ENCODE results near the gene LCA5.
"Not testable (repeated sequence)": the region's sequence is repeated elsewhere in the genome, so short reads cannot be mapped to it uniquely, and the experiment has no call there.

LCA5 gene

DNA sequence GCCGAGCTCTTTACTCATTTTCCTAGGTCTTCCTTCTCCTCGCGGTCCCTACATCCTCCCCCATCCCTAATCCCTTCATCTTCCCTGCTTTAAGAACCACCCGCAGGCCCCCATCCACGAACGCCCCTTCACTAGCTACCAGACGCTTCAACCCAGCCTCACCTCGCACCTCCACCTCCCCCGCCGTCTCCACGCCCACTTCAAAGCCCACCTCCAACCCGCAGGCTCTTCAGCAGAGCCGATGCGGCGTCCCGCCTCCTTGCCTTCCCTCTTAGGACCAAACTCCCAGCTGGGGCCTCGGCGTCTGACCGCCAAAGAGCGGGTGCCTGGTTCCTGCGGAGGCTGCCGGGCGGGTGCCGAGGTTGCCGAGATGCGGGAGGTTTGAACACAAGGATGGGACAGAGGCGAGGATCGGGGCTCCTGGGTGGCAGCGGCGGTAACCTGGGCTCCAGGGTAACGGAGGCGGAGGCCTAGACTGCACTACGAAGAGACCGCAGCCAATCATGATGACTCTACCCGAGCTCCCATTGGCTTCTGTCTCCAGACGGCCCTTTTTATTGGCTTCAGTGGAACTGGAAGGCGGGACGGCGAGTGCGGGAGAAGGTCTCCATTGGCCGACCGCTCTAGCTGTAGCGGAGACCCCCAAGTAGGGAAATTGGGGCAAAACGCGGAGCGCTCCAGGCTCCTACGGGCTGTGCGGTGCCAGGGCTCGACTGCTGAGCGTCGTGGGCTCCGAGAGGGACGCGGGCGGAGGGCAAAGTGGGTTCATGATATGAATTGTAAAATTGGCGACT is at the start of gene LCA5:
Gene LCA5 (minus strand): TSS at position 477 of the 794 bp plus-strand sequence. CDS start 18,536 bp downstream, outside the sequence.
- DNase-seq, result peak; percentile 93

GRCh38 chr6:79586548-79586947 is 49.3 kb upstream of the LCA5 start:
- no peak for DNase-seq

- DNase-seq, result no peak
Measured at GRCh38 chr6:79584332-79584731, 47.1 kb upstream of the LCA5 start.

GRCh38 chr6:79577926-79578325 is 40.7 kb upstream of the LCA5 start:
- not testable (repeated sequence) for DNase-seq

DNA sequence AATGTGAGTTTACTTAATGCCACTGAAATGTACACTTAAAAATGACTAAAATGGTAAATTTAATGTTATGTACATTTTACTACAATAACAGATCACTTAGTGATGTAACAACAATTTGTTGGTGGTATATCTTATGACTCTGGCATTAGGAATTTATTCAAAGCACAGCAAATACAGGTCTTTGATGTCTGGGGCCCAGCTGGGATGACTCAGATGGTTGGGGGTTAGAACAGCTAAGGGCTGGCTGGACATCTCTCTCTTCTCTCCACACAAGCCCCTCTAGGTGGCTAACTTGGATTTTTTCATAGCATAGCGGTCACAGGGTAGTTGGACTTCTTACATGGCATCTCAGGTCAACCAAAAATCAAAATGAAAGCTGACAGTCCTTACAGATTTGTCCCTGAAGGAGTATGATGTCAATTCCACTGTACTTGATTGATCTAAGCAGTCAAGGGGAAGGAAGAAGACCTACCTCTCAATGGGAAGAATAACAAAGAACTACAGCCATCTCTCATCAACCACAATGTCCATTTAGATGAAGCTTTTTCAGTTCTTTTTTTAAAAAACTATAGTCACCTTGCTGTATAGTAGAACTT is 37.5 kb upstream of the LCA5 start:
- DNase-seq, result no peak

DNA sequence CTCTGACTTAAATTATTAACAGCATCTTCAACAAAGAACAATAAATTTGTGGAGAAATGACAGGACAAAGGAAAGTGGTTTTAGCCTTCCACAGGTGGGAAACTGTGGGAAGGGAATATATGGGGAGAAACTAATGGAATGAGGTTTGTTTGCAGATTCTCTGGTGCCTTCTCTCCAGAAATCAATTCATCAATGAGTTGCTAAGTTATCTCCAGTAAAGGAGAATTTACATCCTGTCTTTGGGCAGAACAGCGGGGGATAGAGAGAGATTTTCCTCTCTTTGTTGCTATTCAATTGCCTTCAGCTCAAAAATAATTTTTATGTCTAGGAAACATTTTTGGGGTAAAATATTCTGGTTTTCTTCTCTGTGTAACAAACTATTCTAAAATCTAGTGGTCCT is 36.9 kb upstream of the LCA5 start:
- no peak for DNase-seq

DNA sequence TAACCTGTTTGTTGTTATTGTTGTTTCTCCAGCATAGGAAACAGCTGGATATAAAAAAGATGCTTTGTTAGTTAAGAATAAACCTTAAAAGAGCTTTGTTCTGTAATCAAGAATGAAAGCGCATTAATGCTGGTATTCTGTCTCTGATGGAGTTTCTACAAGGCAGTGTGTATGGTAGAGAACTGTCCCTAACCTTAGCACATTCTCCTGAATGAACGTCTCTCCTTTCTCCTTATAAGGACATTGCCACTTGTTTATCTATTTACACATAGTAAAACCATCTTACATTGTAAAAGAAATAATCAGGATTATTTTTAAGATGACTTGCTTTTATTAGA is 33.8 kb upstream of the LCA5 start:
- no peak for DNase-seq

GRCh38 chr6:79570129-79571029 is 33.1 kb upstream of the LCA5 start:
- DNase-seq, result no peak

DNA sequence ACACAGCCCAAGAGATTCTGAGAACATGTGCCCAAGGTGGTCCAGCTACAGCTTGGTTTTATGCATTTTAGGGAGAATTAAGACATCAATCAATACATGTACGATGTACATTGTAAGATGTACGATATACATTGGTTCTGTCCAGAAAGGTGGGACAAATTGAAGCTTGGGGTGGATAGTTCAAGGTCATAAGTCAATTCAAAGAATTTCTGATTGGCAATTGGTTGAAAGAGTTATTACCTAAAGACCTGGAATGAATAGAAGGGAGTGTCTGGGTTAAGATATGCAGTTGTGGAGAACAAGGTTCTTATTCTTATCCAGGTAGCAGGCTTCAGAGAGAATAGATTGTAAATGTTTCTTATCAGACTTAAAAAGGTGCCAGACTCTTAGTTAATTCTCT is 31.8 kb upstream of the LCA5 start:
- DNase-seq, result no peak

DNA sequence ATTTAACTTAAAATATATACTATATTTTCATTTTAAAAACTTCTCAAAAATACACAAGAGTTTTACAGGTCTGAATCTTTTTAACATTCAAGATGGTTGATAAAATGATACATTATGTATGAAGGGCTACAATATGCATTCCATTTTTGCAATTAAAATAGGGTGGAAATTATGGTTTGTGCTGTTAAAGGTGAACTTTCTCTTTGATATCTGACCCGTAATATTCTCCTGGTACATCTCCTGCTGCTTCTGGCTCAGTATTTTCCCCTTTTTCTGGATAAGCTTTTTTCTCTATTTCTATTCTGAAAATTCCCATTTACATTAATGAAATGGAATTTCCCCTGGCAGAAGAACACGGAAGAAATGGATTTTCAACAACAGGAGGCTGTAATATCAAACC is 27.4 kb upstream of the LCA5 start:
- DNase-seq, result no peak

DNA sequence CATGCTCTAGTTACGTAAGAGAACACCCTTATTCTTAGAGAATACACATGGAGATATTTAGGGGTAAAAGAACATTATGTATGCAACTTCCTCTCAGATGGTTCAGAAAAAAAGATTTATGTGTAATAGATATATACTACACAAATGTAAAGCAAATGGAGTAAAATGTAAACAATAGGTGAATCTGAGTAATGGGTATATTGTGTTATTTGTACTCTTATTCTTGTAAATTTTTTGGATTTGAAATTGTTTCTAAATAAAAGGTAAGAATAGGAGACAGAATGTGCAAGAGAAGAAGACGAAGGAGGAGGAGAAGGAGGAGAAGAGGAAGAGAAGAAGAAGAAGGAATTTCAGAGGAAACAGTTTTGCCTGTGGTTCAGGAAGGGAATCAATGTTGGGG is 22.5 kb upstream of the LCA5 start:
- no peak for DNase-seq

DNA sequence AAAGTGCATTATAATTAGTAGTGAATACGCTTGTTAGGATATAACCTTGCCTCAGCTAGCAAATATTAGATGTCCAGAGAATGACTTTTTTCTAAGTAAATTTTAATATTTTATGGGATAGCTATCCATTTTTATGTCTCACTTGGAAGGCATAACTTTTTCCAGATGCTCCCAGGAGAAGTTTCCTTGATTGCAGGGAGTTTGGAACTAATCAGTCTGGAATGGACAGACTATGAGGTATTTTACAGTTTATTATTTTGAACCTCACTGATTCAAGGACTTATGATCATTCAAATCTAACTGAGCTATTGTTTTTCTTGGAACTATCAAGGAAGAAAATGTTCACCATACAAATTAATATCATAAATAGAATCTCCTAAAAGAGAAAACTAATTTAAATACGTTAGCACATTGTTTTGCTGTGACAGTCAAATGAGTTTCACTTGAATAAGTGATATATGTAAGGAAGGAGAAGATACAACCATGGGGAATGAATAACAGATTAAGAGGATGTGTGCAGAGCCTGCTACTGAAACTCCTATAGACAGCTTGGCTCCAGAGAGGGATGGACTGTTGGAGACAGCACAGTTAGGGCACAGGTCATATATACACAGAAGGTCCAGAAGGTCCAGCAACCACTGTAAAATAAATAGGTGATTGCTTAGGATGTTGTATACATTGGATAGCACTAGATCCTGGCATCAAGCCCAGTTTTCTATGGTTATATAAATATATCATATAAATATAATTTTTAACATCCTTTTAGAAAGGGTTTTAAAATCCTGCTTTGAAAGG is 20.6 kb upstream of the LCA5 start:
- no peak for DNase-seq

DNA sequence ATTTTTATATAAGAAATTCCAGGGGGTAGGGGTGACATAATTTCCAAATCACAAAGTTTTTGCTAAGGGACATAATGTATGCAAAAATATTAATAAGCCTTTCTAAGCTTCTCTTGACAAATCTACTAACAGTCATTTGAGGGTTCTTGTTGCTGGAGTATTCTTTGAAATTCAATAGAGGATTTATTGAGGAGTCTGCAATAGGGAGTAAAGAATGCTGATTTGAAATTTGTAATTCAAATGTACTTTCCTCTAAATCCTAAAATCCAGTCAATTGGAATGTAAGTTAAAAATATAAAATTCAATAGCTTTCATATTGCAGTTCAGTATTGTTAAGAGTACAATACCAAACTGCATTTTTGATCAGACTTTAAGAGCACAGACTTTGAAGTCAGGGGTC is 17.1 kb upstream of the LCA5 start:
- no peak for DNase-seq

GRCh38 chr6:79551401-79551800 is 14.2 kb upstream of the LCA5 start:
- no peak for DNase-seq

DNA sequence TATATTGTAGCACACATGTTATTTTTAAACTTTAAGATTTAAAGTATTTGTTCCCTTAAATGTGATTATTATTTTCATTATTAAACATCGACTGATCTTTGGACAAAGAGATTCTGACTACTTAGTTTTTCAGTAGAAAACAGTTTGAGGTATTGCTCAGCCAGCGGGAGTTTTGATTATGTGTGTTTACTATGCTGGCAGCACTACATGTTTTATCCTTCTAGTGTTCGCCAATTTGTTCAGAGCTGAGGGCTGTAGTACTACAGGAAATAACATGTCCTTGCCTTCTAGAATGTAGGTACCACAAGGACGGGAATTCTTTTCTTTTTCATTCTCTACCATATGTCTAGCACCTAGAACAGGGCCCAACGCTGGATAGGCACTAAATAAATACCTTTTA is 11.1 kb upstream of the LCA5 start:
- no peak for DNase-seq

DNA sequence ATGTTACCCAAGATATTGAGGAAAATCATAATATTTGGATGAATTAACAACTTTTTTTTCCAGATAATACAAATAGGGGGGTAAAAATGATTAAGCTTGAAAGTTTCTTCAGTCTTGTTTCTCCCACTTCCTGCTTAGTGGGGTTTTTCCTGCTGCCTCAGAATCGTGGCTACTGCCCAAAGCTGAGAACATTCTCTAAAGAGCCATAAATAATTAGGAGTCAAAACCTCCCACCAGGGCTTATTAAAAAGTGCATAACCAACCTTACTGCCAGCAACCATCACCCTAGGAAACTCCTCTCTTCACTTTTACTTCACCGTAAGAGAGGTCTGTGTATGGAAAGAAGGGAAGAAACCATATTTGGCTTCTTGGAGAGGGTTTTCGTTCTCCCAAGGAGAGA is 9.0 kb upstream of the LCA5 start:
- DNase-seq, result no peak

DNA sequence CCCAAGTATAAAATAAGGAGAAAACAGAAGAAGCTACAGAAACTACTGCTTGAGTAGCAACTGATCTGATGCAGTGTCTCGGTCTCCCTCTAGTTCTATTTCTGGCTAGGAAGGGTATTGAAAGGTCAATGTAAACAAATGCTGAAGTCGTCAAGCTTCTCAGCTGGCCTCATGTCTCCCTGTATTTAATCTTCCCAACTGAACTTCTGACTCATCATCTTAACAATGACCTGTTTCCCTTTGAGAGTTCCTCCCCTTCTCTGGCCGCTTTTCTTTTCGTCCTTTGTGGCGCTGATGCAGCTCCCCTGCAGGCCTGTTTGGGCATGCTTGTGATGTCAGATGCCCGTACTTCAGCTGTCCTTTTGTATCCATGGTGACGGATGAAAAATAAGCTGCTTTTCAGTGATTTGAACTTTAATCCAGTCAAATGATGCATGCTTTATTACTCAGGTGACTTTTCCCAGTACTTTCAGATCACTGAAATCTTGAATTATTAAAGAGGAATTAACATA is 7.8 kb upstream of the LCA5 start:
- DNase-seq, result peak; percentile 81

GRCh38 chr6:79544299-79544927 is 7.2 kb upstream of the LCA5 start:
- no peak for DNase-seq

DNA sequence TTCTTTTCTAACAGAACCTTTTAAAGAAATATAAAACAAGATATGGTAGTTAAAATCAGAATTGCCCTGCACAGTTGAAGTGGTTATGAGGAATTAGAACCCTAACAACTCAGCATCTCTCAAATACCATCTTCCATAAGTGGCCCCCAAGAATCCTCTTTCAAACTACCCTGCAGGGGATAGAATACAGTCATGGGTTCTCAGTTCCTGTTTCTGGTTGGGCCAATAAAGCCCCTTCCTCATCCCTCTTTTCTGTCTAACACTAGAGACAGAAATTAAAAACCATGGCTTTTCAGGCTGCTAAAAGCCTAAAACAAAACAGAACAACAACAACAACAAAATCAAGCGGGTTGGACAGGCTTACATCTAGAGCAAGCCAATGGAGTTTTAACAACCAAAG is 6.7 kb upstream of the LCA5 start:
- no peak for DNase-seq

DNA sequence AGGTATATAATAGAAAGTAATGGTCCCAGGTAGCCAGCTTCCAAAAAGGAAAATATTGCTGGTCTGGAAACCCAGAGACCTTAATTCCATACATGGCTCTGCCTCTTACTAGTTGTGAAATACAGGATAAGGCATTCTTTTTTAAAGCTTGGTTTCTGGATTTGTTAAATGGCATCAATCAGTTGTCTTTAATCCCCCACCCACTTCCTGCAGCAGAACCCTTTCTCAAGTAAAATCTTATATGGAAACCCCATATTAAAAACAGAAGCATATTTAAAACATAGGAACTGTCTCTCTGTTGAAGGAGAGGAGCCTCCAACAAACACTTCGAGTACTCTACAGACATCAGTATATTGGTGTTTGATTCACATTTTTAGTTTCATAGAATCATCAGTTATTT is 6.2 kb upstream of the LCA5 start:
- no peak for DNase-seq

DNA sequence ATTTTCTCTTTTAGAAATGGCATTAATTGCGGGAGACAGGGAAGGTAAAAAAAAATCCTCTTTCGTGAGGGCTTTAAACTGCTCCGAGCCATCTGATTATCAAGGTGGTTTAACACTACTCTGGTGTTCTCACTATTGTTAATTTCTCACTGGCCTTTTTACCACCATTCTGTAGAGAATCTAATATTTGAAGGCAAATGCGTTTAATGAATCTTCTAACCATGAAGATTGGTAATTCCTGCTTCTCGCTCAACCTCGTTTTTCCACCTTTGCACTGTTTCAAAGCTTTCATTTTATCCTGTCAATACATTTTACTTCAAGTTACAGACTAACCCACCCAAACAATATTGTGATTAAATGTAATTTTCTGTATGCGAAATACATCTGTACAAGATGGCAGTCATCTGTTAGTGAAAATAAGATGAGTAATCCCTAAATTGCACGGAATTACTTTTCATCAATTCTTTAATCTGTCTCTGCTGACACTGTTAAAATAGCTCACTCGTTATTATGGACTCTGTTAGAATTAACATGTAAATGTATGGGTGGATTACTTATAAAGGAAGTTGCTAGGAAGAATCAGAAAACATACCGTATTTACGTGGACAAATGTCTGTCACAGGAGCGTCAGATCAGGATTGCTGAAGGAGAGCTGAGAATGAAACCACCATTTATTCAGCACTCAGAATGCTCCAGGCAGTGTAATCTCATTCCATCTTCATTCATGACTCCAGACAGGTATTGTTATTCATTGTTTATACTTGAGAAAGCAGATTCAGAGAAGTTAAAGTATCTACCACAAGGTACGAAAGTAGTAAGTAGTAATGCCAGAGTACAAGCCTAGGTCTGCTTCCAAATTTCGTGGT is 1.1 kb upstream of the LCA5 start:
- no peak for DNase-seq
